ENCODE measurements around the gene ACR.

ACR gene

GRCh38 chr22:50708996-50709395 lies 29.0 kb upstream of the ACR start:
- TF ChIP-seq POLR2A (IDR thresholded peaks at IDR 0.05; ENCODE audit: low read depth, low read length) (no peak), SPI1 (IDR thresholded peaks at IDR 0.05; ENCODE audit: low read depth, low read length) (no peak), POU2F2 (IDR thresholded peaks at IDR 0.05; ENCODE audit: low read depth, low read length) (no peak)
- DNase-seq (ENCODE audit: insufficient read length, low spot score), result no peak
- no peak for FAIRE-seq

- FAIRE-seq, result no peak
- TF ChIP-seq PAX5 (IDR thresholded peaks at IDR 0.05; ENCODE audit: insufficient read depth, low read length, severe bottlenecking) (no peak), POU2F2 (IDR thresholded peaks at IDR 0.05; ENCODE audit: low read depth, low read length) (no peak), POLR2AphosphoS5 (IDR thresholded peaks at IDR 0.05; ENCODE audit: low read depth, low read length) (no peak), POLR2A (IDR thresholded peaks at IDR 0.05; ENCODE audit: low read depth, low read length) (no peak), TAF1 (IDR thresholded peaks at IDR 0.05; ENCODE audit: low read depth, low read length) (no peak), SPI1 (IDR thresholded peaks at IDR 0.05; ENCODE audit: low read depth, low read length) (no peak)
- DNase-seq (ENCODE audit: insufficient read length, low spot score), result no peak
Measured at GRCh38 chr22:50710221-50710620, 27.8 kb upstream of the ACR start.

GRCh38 chr22:50710886-50711285 lies 27.1 kb upstream of the ACR start:
- DNase-seq (ENCODE audit: insufficient read length, low spot score) (no peak), FAIRE-seq (no peak)
- TF ChIP-seq PAX5 (IDR thresholded peaks at IDR 0.05; ENCODE audit: insufficient read depth, low read length, severe bottlenecking) (no peak), TAF1 (IDR thresholded peaks at IDR 0.05; ENCODE audit: low read depth, low read length) (no peak)

- TF ChIP-seq POLR2AphosphoS5 (IDR thresholded peaks at IDR 0.05; ENCODE audit: low read depth, low read length) (no peak), SPI1 (IDR thresholded peaks at IDR 0.05; ENCODE audit: low read depth, low read length) (no peak), POLR2A (IDR thresholded peaks at IDR 0.05; ENCODE audit: low read depth, low read length) (no peak), TAF1 (IDR thresholded peaks at IDR 0.05; ENCODE audit: low read depth, low read length) (no peak), PAX5 (IDR thresholded peaks at IDR 0.05; ENCODE audit: insufficient read depth, low read length, severe bottlenecking) (no peak), POU2F2 (IDR thresholded peaks at IDR 0.05; ENCODE audit: low read depth, low read length) (no peak)
- no peak for DNase-seq (ENCODE audit: insufficient read length, low spot score)
- FAIRE-seq, result no peak
Measured at GRCh38 chr22:50711446-50712340, 26.3 kb upstream of the ACR start.

- DNase-seq (ENCODE audit: insufficient read length, low spot score) (no peak), FAIRE-seq (no peak)
- TF ChIP-seq POLR2AphosphoS5 (IDR thresholded peaks at IDR 0.05; ENCODE audit: low read depth, low read length) (no peak), POLR2A (IDR thresholded peaks at IDR 0.05; ENCODE audit: low read depth, low read length) (no peak), PAX5 (IDR thresholded peaks at IDR 0.05; ENCODE audit: insufficient read depth, low read length, severe bottlenecking) (no peak), SPI1 (IDR thresholded peaks at IDR 0.05; ENCODE audit: low read depth, low read length) (no peak), POU2F2 (IDR thresholded peaks at IDR 0.05; ENCODE audit: low read depth, low read length) (no peak), TAF1 (IDR thresholded peaks at IDR 0.05; ENCODE audit: low read depth, low read length) (no peak)
Measured at GRCh38 chr22:50712341-50713007, 25.5 kb upstream of the ACR start.

- TF ChIP-seq PAX5 (IDR thresholded peaks at IDR 0.05; ENCODE audit: insufficient read depth, low read length, severe bottlenecking), result no peak
- TF ChIP-seq TAF1 (IDR thresholded peaks at IDR 0.05; ENCODE audit: low read depth, low read length), result no peak
- no peak for TF ChIP-seq POLR2A (IDR thresholded peaks at IDR 0.05; ENCODE audit: low read depth, low read length)
- no peak for FAIRE-seq
- DNase-seq (ENCODE audit: insufficient read length, low spot score), result no peak
Measured at GRCh38 chr22:50713008-50713385, 25.0 kb upstream of the ACR start.

- no peak for FAIRE-seq
- TF ChIP-seq TAF1 (IDR thresholded peaks at IDR 0.05; ENCODE audit: low read depth, low read length) (no peak), SPI1 (IDR thresholded peaks at IDR 0.05; ENCODE audit: low read depth, low read length) (no peak), POLR2AphosphoS5 (IDR thresholded peaks at IDR 0.05; ENCODE audit: low read depth, low read length) (no peak), POU2F2 (IDR thresholded peaks at IDR 0.05; ENCODE audit: low read depth, low read length) (no peak), POLR2A (IDR thresholded peaks at IDR 0.05; ENCODE audit: low read depth, low read length) (no peak), PAX5 (IDR thresholded peaks at IDR 0.05; ENCODE audit: insufficient read depth, low read length, severe bottlenecking) (no peak)
- DNase-seq (ENCODE audit: insufficient read length, low spot score), result no peak
Measured at GRCh38 chr22:50713571-50714056, 24.4 kb upstream of the ACR start.

GRCh38 chr22:50714150-50714549 lies 23.9 kb upstream of the ACR start:
- TF ChIP-seq TAF1 (IDR thresholded peaks at IDR 0.05; ENCODE audit: low read depth, low read length) (no peak), PAX5 (IDR thresholded peaks at IDR 0.05; ENCODE audit: insufficient read depth, low read length, severe bottlenecking) (no peak)
- DNase-seq (ENCODE audit: insufficient read length, low spot score) (no peak), FAIRE-seq (no peak)

- TF ChIP-seq POU2F2 (IDR thresholded peaks at IDR 0.05; ENCODE audit: low read depth, low read length) (no peak), SPI1 (IDR thresholded peaks at IDR 0.05; ENCODE audit: low read depth, low read length) (no peak), POLR2AphosphoS5 (IDR thresholded peaks at IDR 0.05; ENCODE audit: low read depth, low read length) (no peak), POLR2A (IDR thresholded peaks at IDR 0.05; ENCODE audit: low read depth, low read length) (no peak), TAF1 (IDR thresholded peaks at IDR 0.05; ENCODE audit: low read depth, low read length) (no peak), PAX5 (IDR thresholded peaks at IDR 0.05; ENCODE audit: insufficient read depth, low read length, severe bottlenecking) (no peak)
- FAIRE-seq, result no peak
- no peak for DNase-seq (ENCODE audit: insufficient read length, low spot score)
Measured at GRCh38 chr22:50714631-50715179, 23.3 kb upstream of the ACR start.

- no peak for DNase-seq (ENCODE audit: insufficient read length, low spot score)
- no peak for TF ChIP-seq TAF1 (IDR thresholded peaks at IDR 0.05; ENCODE audit: low read depth, low read length)
- no peak for TF ChIP-seq POLR2A (IDR thresholded peaks at IDR 0.05; ENCODE audit: low read depth, low read length)
- no peak for TF ChIP-seq SPI1 (IDR thresholded peaks at IDR 0.05; ENCODE audit: low read depth, low read length)
- no peak for TF ChIP-seq POU2F2 (IDR thresholded peaks at IDR 0.05; ENCODE audit: low read depth, low read length)
- no peak for TF ChIP-seq POLR2AphosphoS5 (IDR thresholded peaks at IDR 0.05; ENCODE audit: low read depth, low read length)
- TF ChIP-seq PAX5 (IDR thresholded peaks at IDR 0.05; ENCODE audit: insufficient read depth, low read length, severe bottlenecking), result no peak
- FAIRE-seq, result no peak
Measured at GRCh38 chr22:50715250-50715649, 22.8 kb upstream of the ACR start.
